GM23338 (cell line): ENCODE measurements around the gene ACBD4. TPM values are rescaled to one million over a fixed set of nuclear protein-coding genes. Genes with fewer than 3 reads are reported as not detected.

Experiments used
- ATAC-seq: fragments of 200-7000 bp; cut with Tn5 transposase; 3 replicates; pipeline ENCODE4 v1.9.1; 2020
- DNase-seq: peaks from one replicate; pipeline ENCODE4 v3.0.0-alpha.2; 2015; ENCODE audit warnings: low spot score
- H2AFZ ChIP-seq: fragments of 200-600 bp; sonication (generic); 2 replicates; pipeline ENCODE4 v1.8.0; 2016; ENCODE audit warnings: antibody characterized with exemption, mild to moderate bottlenecking, moderate library complexity
- H3F3A ChIP-seq: fragments of 200-600 bp; sonication (generic); replicated peaks from 2 replicates; pipeline ENCODE4 v1.8.0; 2017; ENCODE audit warnings: antibody characterized with exemption, mixed run types, low read depth
- H3K27ac ChIP-seq: fragments of 200-600 bp; sonication (generic); 2 replicates; pipeline ENCODE4 v1.6.1; 2016; ENCODE audit warnings: low read depth
- H3K27me3 ChIP-seq: fragments of 200-600 bp; sonication (generic); 2 replicates; pipeline ENCODE4 v1.8.0; 2016; ENCODE audit warnings: mild to moderate bottlenecking, mixed run types, moderate library complexity; ENCODE audit not compliant: insufficient read depth
- H3K36me3 ChIP-seq: fragments of 200-600 bp; sonication (generic); 2 replicates; pipeline ENCODE4 v1.8.0; 2016; ENCODE audit warnings: mild to moderate bottlenecking; ENCODE audit not compliant: insufficient read depth
- H3K4me1 ChIP-seq: fragments of 200-600 bp; sonication (generic); 2 replicates; pipeline ENCODE4 v1.8.0; 2016; ENCODE audit warnings: mild to moderate bottlenecking, moderate library complexity; ENCODE audit not compliant: insufficient read depth
- H3K4me2 ChIP-seq: fragments of 200-600 bp; sonication (generic); 2 replicates; pipeline ENCODE4 v1.7.1; 2017; ENCODE audit warnings: mixed run types
- H3K4me3 ChIP-seq: fragments of 200-600 bp; sonication (generic); 2 replicates; pipeline ENCODE4 v1.6.1; 2016; ENCODE audit warnings: mixed run types
- H3K79me2 ChIP-seq: fragments of 200-600 bp; sonication (generic); replicated peaks from 2 replicates; pipeline ENCODE4 v1.8.0; 2017; ENCODE audit warnings: mild to moderate bottlenecking; ENCODE audit not compliant: insufficient read depth
- H3K9me2 ChIP-seq: fragments of 200-600 bp; sonication (generic); 2 replicates; pipeline ENCODE4 v1.8.0; 2017; ENCODE audit not compliant: insufficient read depth
- H4K20me1 ChIP-seq: fragments of 200-600 bp; sonication (generic); replicated peaks from 2 replicates; pipeline ENCODE4 v1.8.0; 2017; ENCODE audit warnings: mild to moderate bottlenecking; ENCODE audit not compliant: insufficient read depth
- H3K27ac Mint-ChIP-seq: 2 replicates; pipeline ENCODE4 v1.8.0; 2020; ENCODE audit warnings: inconsistent platforms, mild to moderate bottlenecking, moderate library complexity, mixed read lengths
- H3K27me3 Mint-ChIP-seq: 3 replicates; pipeline ENCODE4 v1.8.0; 2022; ENCODE audit warnings: low read depth, mild to moderate bottlenecking, moderate library complexity, mixed read lengths, inconsistent platforms; ENCODE audit not compliant: insufficient read depth, poor library complexity
- H3K36me3 Mint-ChIP-seq: 3 replicates; pipeline ENCODE4 v1.8.0; 2021; ENCODE audit warnings: low read depth, mild to moderate bottlenecking, inconsistent platforms, moderate library complexity, mixed read lengths
- H3K4me1 Mint-ChIP-seq: 3 replicates; pipeline ENCODE4 v1.8.0; 2020; ENCODE audit warnings: mild to moderate bottlenecking, inconsistent platforms, mixed read lengths
- H3K4me3 Mint-ChIP-seq: 3 replicates; pipeline ENCODE4 v1.8.0; 2021; ENCODE audit warnings: moderate library complexity, mild to moderate bottlenecking, inconsistent platforms, mixed read lengths
- H3K9me3 Mint-ChIP-seq: 3 replicates; pipeline ENCODE4 v1.8.0; 2020; ENCODE audit warnings: moderate library complexity, mild to moderate bottlenecking, inconsistent platforms, mixed read lengths
- CREB1 ChIP-seq: fragments of 250-450 bp; sonication (Bioruptor Pico); IDR thresholded peaks from 2 replicates; pipeline ENCODE4 v1.5.0; 2020; ENCODE audit warnings: low read depth, mild to moderate bottlenecking, moderate library complexity
- CTCF ChIP-seq, 2 experiments: fragments of 200-600 bp in 1 of 2; sonication (generic) in 1 of 2; conservative IDR thresholded peaks; 2 replicates each; pipeline versions ENCODE4 v1.5.1 to v1.6.1; 2016 to 2017; ENCODE audit warnings: antibody characterized with exemption in 2 of 2, low read depth in 2 of 2, mild to moderate bottlenecking in 2 of 2, moderate library complexity in 1 of 2
- ETS1 ChIP-seq: IDR thresholded peaks from 2 replicates; pipeline ENCODE4 v1.6.1; 2016; ENCODE audit warnings: antibody characterized with exemption
- EZH2 ChIP-seq: fragments of 200-600 bp; sonication (generic); IDR thresholded peaks from one replicate; pipeline ENCODE4 v1.8.0; 2017; ENCODE audit warnings: antibody characterized with exemption, mild to moderate bottlenecking, low read depth; ENCODE audit not compliant: unreplicated experiment
- EZH2phosphoT487 ChIP-seq: fragments of 200-600 bp; sonication (generic); IDR thresholded peaks from one replicate; pipeline ENCODE4 v1.8.1; 2018; ENCODE audit warnings: antibody characterized with exemption; ENCODE audit not compliant: unreplicated experiment
- JUNB ChIP-seq: IDR thresholded peaks from one replicate; pipeline ENCODE4 v1.6.1; 2016; ENCODE audit warnings: antibody characterized with exemption; ENCODE audit not compliant: unreplicated experiment
- POLR2AphosphoS5 ChIP-seq: IDR thresholded peaks from 2 replicates; pipeline ENCODE4 v1.6.1; 2016; ENCODE audit warnings: antibody characterized with exemption, low read depth
- REST ChIP-seq: IDR thresholded peaks from one replicate; pipeline ENCODE4 v1.6.1; 2018; ENCODE audit warnings: antibody characterized with exemption; ENCODE audit not compliant: unreplicated experiment
- STAT1 ChIP-seq: IDR thresholded peaks from one replicate; pipeline ENCODE4 v1.6.1; 2016; ENCODE audit warnings: antibody characterized with exemption; ENCODE audit not compliant: unreplicated experiment
- ZNF114 ChIP-seq: fragments of 250-450 bp; sonication (Bioruptor Pico); IDR thresholded peaks from 2 replicates; pipeline ENCODE4 v1.5.0; 2020; ENCODE audit warnings: mild to moderate bottlenecking, moderate library complexity
- polyA plus RNA-seq: library from polyadenylated mRNA; unstranded; fragments of >200 nt; fragmentation: Nextera tagmentation; extraction: Ambion mirVana; gene quantifications from 2 replicates; pipeline ENCODE4 v1.2.1, GENCODE V29; 2016
- total RNA-seq: library from RNA; depleted of rRNA; stranded (reverse); fragments of >200 nt; shearing (Covaris generic); gene quantifications from 2 replicates; pipeline ENCODE4 v1.2.3, GENCODE V29; 2014

The ACBD4 gene
- total and polyA plus RNA-seq, 2 experiments from 2014 or later: 4.5 to 6.7 TPM

- H3K27me3 Mint-ChIP-seq: peaks cover 30% of the 10 kb centered on the region
- no peak overlapping the region for H3K27ac Mint-ChIP-seq
- Histone ChIP-seq H3K36me3 (no peaks in the 10 kb centered on the region), H3K79me2 (no peaks in the 10 kb centered on the region), H3K4me3 (no peak overlapping the region), H3K27ac (no peak overlapping the region), H3F3A (peaks cover 8% of the 10 kb centered on the region; the same call in 1 of the 2 replicates), H3K9me2 (no peaks in the 10 kb centered on the region), H4K20me1 (no peaks in the 10 kb centered on the region; the same call in 1 of the 2 replicates), H2AFZ (no peak overlapping the region), H3K27me3 (no peaks in the 10 kb centered on the region), H3K4me1 (no peaks in the 10 kb centered on the region), H3K4me2 (no peak overlapping the region)
- H3K9me3 Mint-ChIP-seq: no peaks in the 10 kb centered on the region
- ATAC-seq: no peak
- H3K4me3 Mint-ChIP-seq: no peak overlapping the region
- peaks cover 3% of the 10 kb centered on the region; the same call in 1 of the 3 replicates for H3K36me3 Mint-ChIP-seq
- TF ChIP-seq EZH2phosphoT487: no peak
- no peak for TF ChIP-seq ZNF114 (CRISPR knock-in tag)
- no peak for TF ChIP-seq STAT1
- no peak for TF ChIP-seq CREB1 (CRISPR knock-in tag)
- no peak for DNase-seq
- H3K4me1 Mint-ChIP-seq: peaks cover 11% of the 10 kb centered on the region
Measured at GRCh38 chr17:45129426-45129939, 6.0 kb upstream of the ACBD4 start.

- no peak overlapping the region for H3K4me3 Mint-ChIP-seq
- Histone ChIP-seq H3K4me1 (no peaks in the 10 kb centered on the region), H3K79me2 (no peaks in the 10 kb centered on the region), H3K27ac (no peak overlapping the region), H3K36me3 (no peaks in the 10 kb centered on the region), H3K9me2 (no peaks in the 10 kb centered on the region), H4K20me1 (no peaks in the 10 kb centered on the region; the same call in 1 of the 2 replicates), H3K4me2 (no peak overlapping the region), H3K27me3 (no peaks in the 10 kb centered on the region), H3F3A (peaks cover 8% of the 10 kb centered on the region; the same call in 1 of the 2 replicates), H2AFZ (no peak overlapping the region), H3K4me3 (no peak overlapping the region)
- H3K9me3 Mint-ChIP-seq: no peaks in the 10 kb centered on the region
- TF ChIP-seq REST: no peak
- no peak for TF ChIP-seq POLR2AphosphoS5
- TF ChIP-seq CREB1 (CRISPR knock-in tag): no peak
- TF ChIP-seq ETS1: no peak
- TF ChIP-seq JUNB: no peak
- TF ChIP-seq STAT1: no peak
- no peak for TF ChIP-seq CTCF (conservative IDR thresholded peaks at IDR 0.05; ENCODE audit: low read depth in 2 of 2)
- no peak for TF ChIP-seq EZH2
- no peak for TF ChIP-seq ZNF114 (CRISPR knock-in tag)
- no peak for TF ChIP-seq EZH2phosphoT487
- peaks cover 27% of the 10 kb centered on the region for H3K27me3 Mint-ChIP-seq
- DNase-seq (no peak), ATAC-seq (no peak)
- peaks cover 3% of the 10 kb centered on the region; the same call in 1 of the 3 replicates for H3K36me3 Mint-ChIP-seq
- no peak overlapping the region for H3K27ac Mint-ChIP-seq
- peaks cover 11% of the 10 kb centered on the region for H3K4me1 Mint-ChIP-seq
Measured at GRCh38 chr17:45129940-45130680, 5.4 kb upstream of the ACBD4 start.
